GM18507 (cell line): Measurements from ENCODE around the gene TMEM263.
"Not testable (repeated sequence)": the region's sequence is repeated elsewhere in the genome, so short reads cannot be mapped to it uniquely, and the experiment has no call there.

Experiments
- DNase-seq: peaks from one replicate; pipeline ENCODE4 v3.0.0; 2011; ENCODE audit warnings: low read depth; ENCODE audit not compliant: insufficient read length; ENCODE audit errors: extremely low spot score
- FAIRE-seq: peaks from 2 replicates; lab custom pipeline; 2011; peaks lifted over from hg19 to GRCh38; lab: Jason Lieb, UNC

TMEM263 gene

GRCh38 chr12:106955377-106956047 is at the start of gene TMEM263:
TSS of gene TMEM263 (plus strand) at chr12:106955907. CDS start at chr12:106967117, 11,210 bp downstream.
- FAIRE-seq = peak; percentile 86

GRCh38 chr12:106906715-106907114 is 49.0 kb upstream of the TMEM263 start:
- FAIRE-seq = no peak
- DNase-seq = no peak

More at GRCh38 chr12:106955377-106956047, at the start of gene TMEM263:
- DNase-seq = peak; percentile 95

- FAIRE-seq = peak; percentile 52
- DNase-seq = no peak
Observed at GRCh38 chr12:106907411-106907810, 48.3 kb upstream of the TMEM263 start.

- DNase-seq = no peak
- FAIRE-seq = no peak
Observed at GRCh38 chr12:106907846-106908245, 47.9 kb upstream of the TMEM263 start.

GRCh38 chr12:106908561-106908960 is 47.1 kb upstream of the TMEM263 start:
- no peak for FAIRE-seq
- DNase-seq = no peak

GRCh38 chr12:106910202-106910601 is 45.5 kb upstream of the TMEM263 start:
- peak; percentile 35 for DNase-seq
- peak; percentile 86 for FAIRE-seq

- DNase-seq (no peak), FAIRE-seq (no peak)
Observed at GRCh38 chr12:106911581-106911980, 44.1 kb upstream of the TMEM263 start.

- no peak for DNase-seq
- no peak for FAIRE-seq
Observed at GRCh38 chr12:106913456-106913855, 42.3 kb upstream of the TMEM263 start.

GRCh38 chr12:106914796-106915634 is 40.7 kb upstream of the TMEM263 start:
- peak; percentile 76 for FAIRE-seq
- no peak for DNase-seq

- FAIRE-seq (peak; percentile 5), DNase-seq (no peak)
Observed at GRCh38 chr12:106915635-106916026, 40.1 kb upstream of the TMEM263 start.

GRCh38 chr12:106917503-106917902 is 38.2 kb upstream of the TMEM263 start:
- no peak for FAIRE-seq
- DNase-seq = no peak

- no peak for DNase-seq
- FAIRE-seq = peak; percentile 38
Observed at GRCh38 chr12:106918746-106919145, 37.0 kb upstream of the TMEM263 start.

GRCh38 chr12:106919910-106920544 is 35.7 kb upstream of the TMEM263 start:
- DNase-seq (no peak), FAIRE-seq (peak; percentile 75)

- FAIRE-seq, DNase-seq: not testable (repeated sequence)
Observed at GRCh38 chr12:106921976-106922375, 33.7 kb upstream of the TMEM263 start.

GRCh38 chr12:106923594-106923993 is 32.1 kb upstream of the TMEM263 start:
- not testable (repeated sequence) for DNase-seq, FAIRE-seq

GRCh38 chr12:106924268-106924861 is 31.3 kb upstream of the TMEM263 start:
- DNase-seq = no peak
- no peak for FAIRE-seq

- FAIRE-seq (no peak), DNase-seq (no peak)
Observed at GRCh38 chr12:106926657-106927056, 29.1 kb upstream of the TMEM263 start.

GRCh38 chr12:106934277-106934676 is 21.4 kb upstream of the TMEM263 start:
- FAIRE-seq (no peak), DNase-seq (no peak)

- no peak for FAIRE-seq
Observed at GRCh38 chr12:106941481-106942156, 14.1 kb upstream of the TMEM263 start.

More at GRCh38 chr12:106941481-106942156, 14.1 kb upstream of the TMEM263 start:
- no peak for DNase-seq
